Thyroid gland (tissue), 4 donors: ENCODE measurements around the gene CDK19.

Experiments used
- POLR2A ChIP-seq, 2 donors: fragments of 450-650 bp; IDR thresholded peaks; one replicate each; pipeline ENCODE4 v1.6.1; 2017; ENCODE audit warnings: antibody characterized with exemption in 2 of 2, mild to moderate bottlenecking in 2 of 2, moderate library complexity in 1 of 2
- TF ChIP-seq, protein P1 (sequence below), 6 experiments: fragments of 200-600 bp in 3 of 6; fragments of 450-650 bp in 3 of 6; sonication (generic) in 3 of 6; IDR thresholded peaks; one replicate each; pipeline ENCODE4 v1.5.1; 2016 to 2019; ENCODE audit warnings: antibody characterized with exemption in 6 of 6, mild to moderate bottlenecking in 2 of 6, inconsistent platforms in 1 of 6, moderate library complexity in 1 of 6

DNA sequence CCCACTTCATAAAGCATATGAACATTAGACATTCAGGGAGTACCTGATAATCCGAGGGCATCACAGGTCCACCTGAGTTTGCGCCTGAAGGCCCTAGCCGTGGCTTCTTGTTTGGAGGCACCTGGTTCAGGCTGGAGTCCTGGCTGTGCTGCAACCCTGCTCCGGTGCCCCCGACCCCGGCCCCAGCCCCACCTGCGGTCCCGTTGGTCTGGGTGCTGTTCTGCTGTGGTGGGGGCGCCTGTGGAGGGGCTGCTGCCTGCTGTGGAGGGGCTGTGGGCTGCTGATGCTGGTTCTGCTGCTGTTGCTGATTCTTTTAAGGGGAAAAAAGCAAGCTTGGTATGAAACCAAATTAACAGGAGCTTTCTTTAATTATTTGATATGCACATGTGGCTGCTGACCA lies 194.2 kb downstream of the CDK19 start:
- TF ChIP-seq, protein P1, sequence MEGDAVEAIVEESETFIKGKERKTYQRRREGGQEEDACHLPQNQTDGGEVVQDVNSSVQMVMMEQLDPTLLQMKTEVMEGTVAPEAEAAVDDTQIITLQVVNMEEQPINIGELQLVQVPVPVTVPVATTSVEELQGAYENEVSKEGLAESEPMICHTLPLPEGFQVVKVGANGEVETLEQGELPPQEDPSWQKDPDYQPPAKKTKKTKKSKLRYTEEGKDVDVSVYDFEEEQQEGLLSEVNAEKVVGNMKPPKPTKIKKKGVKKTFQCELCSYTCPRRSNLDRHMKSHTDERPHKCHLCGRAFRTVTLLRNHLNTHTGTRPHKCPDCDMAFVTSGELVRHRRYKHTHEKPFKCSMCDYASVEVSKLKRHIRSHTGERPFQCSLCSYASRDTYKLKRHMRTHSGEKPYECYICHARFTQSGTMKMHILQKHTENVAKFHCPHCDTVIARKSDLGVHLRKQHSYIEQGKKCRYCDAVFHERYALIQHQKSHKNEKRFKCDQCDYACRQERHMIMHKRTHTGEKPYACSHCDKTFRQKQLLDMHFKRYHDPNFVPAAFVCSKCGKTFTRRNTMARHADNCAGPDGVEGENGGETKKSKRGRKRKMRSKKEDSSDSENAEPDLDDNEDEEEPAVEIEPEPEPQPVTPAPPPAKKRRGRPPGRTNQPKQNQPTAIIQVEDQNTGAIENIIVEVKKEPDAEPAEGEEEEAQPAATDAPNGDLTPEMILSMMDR (IDR thresholded peaks at IDR 0.05): no peak
- TF ChIP-seq POLR2A (IDR thresholded peaks at IDR 0.05): no peak
